ENCODE measurements around the gene MMD2.

GRCh38 chr7:4998910-4999309, 39.9 kb upstream of the MMD2 start:
- no peak for TF ChIP-seq CTCF (IDR thresholded peaks at IDR 0.05)
- no peak for TF ChIP-seq POLR2A (IDR thresholded peaks at IDR 0.05)

Measured in uterus (tissue), 2 donors.